Measurements from ENCODE around the gene LRRIQ1.

The LRRIQ1 gene

GRCh38 chr12:85076688-85077430, 40.7 kb downstream of the LRRIQ1 start:
- no peak overlapping the region for H3K4me3 ChIP-seq (ENCODE audit: low read depth, low read length)
- TF ChIP-seq CTCF (IDR thresholded peaks at IDR 0.05; ENCODE audit: low read depth, low read length, missing control alignments): peak; percentile 33
- DNase-seq (ENCODE audit: low read depth): no peak

GRCh38 chr12:85085066-85085465, 48.9 kb downstream of the LRRIQ1 start:
- DNase-seq (ENCODE audit: low read depth): no peak
- TF ChIP-seq CTCF (IDR thresholded peaks at IDR 0.05; ENCODE audit: low read depth, low read length, missing control alignments): no peak
- no peak overlapping the region for H3K4me3 ChIP-seq (ENCODE audit: low read depth, low read length)

- no peak for TF ChIP-seq CTCF (IDR thresholded peaks at IDR 0.05; ENCODE audit: low read depth, low read length, missing control alignments)
- no peak overlapping the region for H3K4me3 ChIP-seq (ENCODE audit: low read depth, low read length)
- DNase-seq (ENCODE audit: low read depth): no peak
Observed at GRCh38 chr12:85089792-85090191, 53.6 kb downstream of the LRRIQ1 start.

- no peak overlapping the region for H3K4me3 ChIP-seq (ENCODE audit: low read depth, low read length)
- no peak for DNase-seq (ENCODE audit: low read depth)
- TF ChIP-seq CTCF (IDR thresholded peaks at IDR 0.05; ENCODE audit: low read depth, low read length, missing control alignments): no peak
Observed at GRCh38 chr12:85092814-85093370, 56.7 kb downstream of the LRRIQ1 start.

- H3K4me3 ChIP-seq (ENCODE audit: low read depth, low read length): no peak overlapping the region
- no peak for DNase-seq (ENCODE audit: low read depth)
- TF ChIP-seq CTCF (IDR thresholded peaks at IDR 0.05; ENCODE audit: low read depth, low read length, missing control alignments): no peak
Observed at GRCh38 chr12:85095501-85095900, 59.4 kb downstream of the LRRIQ1 start.

GRCh38 chr12:85130646-85131045, 94.5 kb downstream of the LRRIQ1 start:
- no peak for DNase-seq (ENCODE audit: low read depth)
- TF ChIP-seq CTCF (IDR thresholded peaks at IDR 0.05; ENCODE audit: low read depth, low read length, missing control alignments): no peak
- H3K4me3 ChIP-seq (ENCODE audit: low read depth, low read length): no peak overlapping the region

- TF ChIP-seq CTCF (IDR thresholded peaks at IDR 0.05; ENCODE audit: low read depth, low read length, missing control alignments): no peak
- DNase-seq (ENCODE audit: low read depth): no peak
- H3K4me3 ChIP-seq (ENCODE audit: low read depth, low read length): no peak overlapping the region
Observed at GRCh38 chr12:85138833-85139232, 102.7 kb downstream of the LRRIQ1 start.
